ENCODE data around the gene ARNT2. TPM values are rescaled to one million over a fixed set of nuclear protein-coding genes. Genes with fewer than 3 reads are reported as not detected.

Gene ARNT2
- total and polyA plus RNA-seq, 4 donors: 2.0 to 12.2 (median 5.5) TPM

DNA sequence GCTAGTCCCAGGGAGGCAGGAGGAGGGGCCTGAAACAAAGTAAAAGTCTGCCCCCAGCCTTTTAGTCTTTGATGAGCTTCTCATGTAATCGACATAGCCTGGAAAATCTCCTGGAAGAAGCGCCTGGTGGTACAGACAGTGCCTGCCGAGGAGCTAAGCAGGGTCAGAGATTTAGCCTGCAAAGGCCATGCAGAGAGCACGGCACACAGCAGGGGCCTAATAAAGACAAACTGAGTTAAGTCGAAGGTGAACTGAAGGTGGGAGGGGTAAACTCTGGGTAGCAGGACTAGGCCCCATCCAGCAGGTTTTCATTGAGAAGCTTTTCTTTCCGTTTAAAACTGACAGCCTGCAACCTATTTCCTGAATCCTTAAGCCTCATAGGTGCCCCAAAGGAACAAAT is 175.4 kb downstream of the ARNT2 start:
- no peaks in the 10 kb centered on the region for H3K9me3 ChIP-seq (ENCODE audit: control insufficient read depth in 4 of 4, insufficient read depth in 3 of 4, low read length in 3 of 4)
- H3K4me1 ChIP-seq (ENCODE audit: control insufficient read depth in 5 of 5, insufficient read depth in 5 of 5, low read length in 5 of 5): no peaks in the 10 kb centered on the region
- TF ChIP-seq, protein P1, sequence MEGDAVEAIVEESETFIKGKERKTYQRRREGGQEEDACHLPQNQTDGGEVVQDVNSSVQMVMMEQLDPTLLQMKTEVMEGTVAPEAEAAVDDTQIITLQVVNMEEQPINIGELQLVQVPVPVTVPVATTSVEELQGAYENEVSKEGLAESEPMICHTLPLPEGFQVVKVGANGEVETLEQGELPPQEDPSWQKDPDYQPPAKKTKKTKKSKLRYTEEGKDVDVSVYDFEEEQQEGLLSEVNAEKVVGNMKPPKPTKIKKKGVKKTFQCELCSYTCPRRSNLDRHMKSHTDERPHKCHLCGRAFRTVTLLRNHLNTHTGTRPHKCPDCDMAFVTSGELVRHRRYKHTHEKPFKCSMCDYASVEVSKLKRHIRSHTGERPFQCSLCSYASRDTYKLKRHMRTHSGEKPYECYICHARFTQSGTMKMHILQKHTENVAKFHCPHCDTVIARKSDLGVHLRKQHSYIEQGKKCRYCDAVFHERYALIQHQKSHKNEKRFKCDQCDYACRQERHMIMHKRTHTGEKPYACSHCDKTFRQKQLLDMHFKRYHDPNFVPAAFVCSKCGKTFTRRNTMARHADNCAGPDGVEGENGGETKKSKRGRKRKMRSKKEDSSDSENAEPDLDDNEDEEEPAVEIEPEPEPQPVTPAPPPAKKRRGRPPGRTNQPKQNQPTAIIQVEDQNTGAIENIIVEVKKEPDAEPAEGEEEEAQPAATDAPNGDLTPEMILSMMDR (IDR thresholded peaks at IDR 0.05; ENCODE audit: control extremely low read depth, extremely low read depth): no peak
- H3K36me3 ChIP-seq (ENCODE audit: control insufficient read depth in 4 of 4, insufficient read depth in 4 of 4, low read length in 4 of 4): peaks cover 0 to 58% (median 26%) of the 10 kb centered on the region in 4 donors
- no peaks in the 10 kb centered on the region for H3K27me3 ChIP-seq (ENCODE audit: control insufficient read depth in 3 of 3, insufficient read depth in 3 of 3, low read length in 2 of 3)
- ATAC-seq (ENCODE audit: insufficient read depth, low FRiP score): no peak
- H3K9ac ChIP-seq (ENCODE audit: insufficient read depth in 1 of 2, low read length in 2 of 2): no peak overlapping the region
- H3K27ac ChIP-seq (ENCODE audit: low read depth in 1 of 2, low read length in 1 of 2): no peak overlapping the region
- no peak overlapping the region for H3K4me3 ChIP-seq
- no peak for DNase-seq
- 76 to 84% methylated on average over 6 of the region's 6 CpGs for WGBS, 2 donors

DNA sequence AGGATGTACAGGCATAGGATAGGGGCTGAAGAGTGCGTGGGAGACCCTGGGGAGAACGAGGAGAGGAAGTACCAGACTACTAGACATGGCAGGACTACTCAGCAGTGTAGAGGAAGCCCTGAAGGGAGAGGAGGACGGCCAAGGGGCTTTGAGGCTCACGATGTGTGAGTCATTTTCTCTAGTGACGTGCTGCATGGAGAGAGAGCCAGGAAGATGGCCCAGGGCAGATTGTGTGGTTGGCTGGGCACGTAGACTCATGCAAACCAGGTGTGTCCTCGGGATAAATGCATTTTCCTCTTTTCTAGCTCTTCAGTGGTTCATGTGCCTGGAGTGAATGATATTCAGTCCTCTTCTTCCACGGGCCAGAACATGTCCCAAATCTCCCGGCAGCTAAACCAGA is 175.9 kb downstream of the ARNT2 start:
- DNase-seq (no peak), ATAC-seq (ENCODE audit: insufficient read depth, low FRiP score) (no peak)
- no peaks in the 10 kb centered on the region for H3K4me1 ChIP-seq (ENCODE audit: control insufficient read depth in 5 of 5, insufficient read depth in 5 of 5, low read length in 5 of 5)
- no peak overlapping the region for H3K4me3 ChIP-seq
- H3K9ac ChIP-seq (ENCODE audit: insufficient read depth in 1 of 2, low read length in 2 of 2): no peak overlapping the region
- TF ChIP-seq, protein P1 (IDR thresholded peaks at IDR 0.05; ENCODE audit: control extremely low read depth, extremely low read depth): no peak
- H3K27me3 ChIP-seq (ENCODE audit: control insufficient read depth in 3 of 3, insufficient read depth in 3 of 3, low read length in 2 of 3): no peaks in the 10 kb centered on the region
- peaks cover 0 to 59% (median 24%) of the 10 kb centered on the region in 4 donors for H3K36me3 ChIP-seq (ENCODE audit: control insufficient read depth in 4 of 4, insufficient read depth in 4 of 4, low read length in 4 of 4)
- no peaks in the 10 kb centered on the region for H3K9me3 ChIP-seq (ENCODE audit: control insufficient read depth in 4 of 4, insufficient read depth in 3 of 4, low read length in 3 of 4)
- 55 to 71% methylated on average over 9 of the region's 9 CpGs for WGBS, 2 donors
- no peak overlapping the region for H3K27ac ChIP-seq (ENCODE audit: low read depth in 1 of 2, low read length in 1 of 2)

DNA sequence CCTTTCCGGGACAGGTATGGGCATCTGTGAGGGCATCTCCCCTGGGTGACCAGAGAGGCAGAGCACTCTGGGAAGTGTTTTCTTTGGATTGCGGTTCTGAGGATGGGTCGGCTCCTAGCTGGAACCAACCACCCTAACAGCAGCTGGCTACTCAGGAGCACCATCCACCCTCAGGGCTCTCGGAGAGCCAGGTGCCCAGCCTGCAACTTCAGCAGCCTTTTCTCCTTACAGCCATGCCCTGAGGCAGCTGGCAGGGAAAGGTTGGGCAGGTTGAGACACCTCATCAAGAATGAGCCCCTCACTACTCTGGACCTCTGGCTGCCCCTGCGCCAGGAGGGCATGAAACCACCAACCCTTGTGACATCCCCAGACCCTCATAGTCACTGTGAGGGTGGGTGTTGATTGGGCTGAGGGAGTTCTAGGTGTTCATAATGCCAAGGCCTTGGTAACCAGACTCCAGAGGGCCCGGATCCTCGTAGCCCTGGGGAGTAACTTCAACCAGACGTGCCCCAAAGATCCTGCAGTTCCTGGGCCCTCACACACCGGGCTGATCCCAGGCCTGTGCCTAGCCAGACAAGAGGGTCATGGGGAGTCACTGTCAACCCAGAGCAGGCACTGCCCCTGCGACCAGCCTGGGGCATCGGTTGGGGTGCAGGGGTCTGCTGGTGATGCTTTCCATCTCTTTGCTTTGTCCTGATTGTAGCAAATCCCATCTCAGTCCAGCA is 176.5 kb downstream of the ARNT2 start:
- ATAC-seq (ENCODE audit: insufficient read depth, low FRiP score) (no peak), DNase-seq (no peak)
- H3K27ac ChIP-seq (ENCODE audit: low read depth in 1 of 2, low read length in 1 of 2): no peak overlapping the region
- H3K9me3 ChIP-seq (ENCODE audit: control insufficient read depth in 4 of 4, insufficient read depth in 3 of 4, low read length in 3 of 4): no peaks in the 10 kb centered on the region
- TF ChIP-seq, protein P1 (IDR thresholded peaks at IDR 0.05; ENCODE audit: control extremely low read depth, extremely low read depth): no peak
- WGBS, 2 donors: 96 to 97% methylated on average over 11 of the region's 11 CpGs
- H3K36me3 ChIP-seq (ENCODE audit: control insufficient read depth in 4 of 4, insufficient read depth in 4 of 4, low read length in 4 of 4): peaks cover 0 to 56% (median 22%) of the 10 kb centered on the region in 4 donors
- H3K27me3 ChIP-seq (ENCODE audit: control insufficient read depth in 3 of 3, insufficient read depth in 3 of 3, low read length in 2 of 3): no peaks in the 10 kb centered on the region
- no peaks in the 10 kb centered on the region for H3K4me1 ChIP-seq (ENCODE audit: control insufficient read depth in 5 of 5, insufficient read depth in 5 of 5, low read length in 5 of 5)
- no peak overlapping the region for H3K4me3 ChIP-seq
- H3K9ac ChIP-seq (ENCODE audit: insufficient read depth in 1 of 2, low read length in 2 of 2): no peak overlapping the region
